SK-N-SH (cell line): ENCODE data around the gene C4BPB.

Experiments
- ELF1 ChIP-seq: IDR thresholded peaks from 2 replicates; pipeline ENCODE4 v1.4.0; 2012
- RAD21 ChIP-seq: IDR thresholded peaks from 2 replicates; pipeline ENCODE4 v1.6.1; 2012; ENCODE audit warnings: mild to moderate bottlenecking, low read length
- SMC3 ChIP-seq: IDR thresholded peaks from 2 replicates; pipeline ENCODE4 v1.6.1; 2012; ENCODE audit warnings: low read depth, low read length, improper control_type of control experiment
- TF ChIP-seq, protein P1 (sequence below): fragments of 200-600 bp; sonication (generic); IDR thresholded peaks from 2 replicates; pipeline ENCODE4 v1.6.1; 2017; ENCODE audit warnings: antibody characterized with exemption, mild to moderate bottlenecking, moderate library complexity

DNA sequence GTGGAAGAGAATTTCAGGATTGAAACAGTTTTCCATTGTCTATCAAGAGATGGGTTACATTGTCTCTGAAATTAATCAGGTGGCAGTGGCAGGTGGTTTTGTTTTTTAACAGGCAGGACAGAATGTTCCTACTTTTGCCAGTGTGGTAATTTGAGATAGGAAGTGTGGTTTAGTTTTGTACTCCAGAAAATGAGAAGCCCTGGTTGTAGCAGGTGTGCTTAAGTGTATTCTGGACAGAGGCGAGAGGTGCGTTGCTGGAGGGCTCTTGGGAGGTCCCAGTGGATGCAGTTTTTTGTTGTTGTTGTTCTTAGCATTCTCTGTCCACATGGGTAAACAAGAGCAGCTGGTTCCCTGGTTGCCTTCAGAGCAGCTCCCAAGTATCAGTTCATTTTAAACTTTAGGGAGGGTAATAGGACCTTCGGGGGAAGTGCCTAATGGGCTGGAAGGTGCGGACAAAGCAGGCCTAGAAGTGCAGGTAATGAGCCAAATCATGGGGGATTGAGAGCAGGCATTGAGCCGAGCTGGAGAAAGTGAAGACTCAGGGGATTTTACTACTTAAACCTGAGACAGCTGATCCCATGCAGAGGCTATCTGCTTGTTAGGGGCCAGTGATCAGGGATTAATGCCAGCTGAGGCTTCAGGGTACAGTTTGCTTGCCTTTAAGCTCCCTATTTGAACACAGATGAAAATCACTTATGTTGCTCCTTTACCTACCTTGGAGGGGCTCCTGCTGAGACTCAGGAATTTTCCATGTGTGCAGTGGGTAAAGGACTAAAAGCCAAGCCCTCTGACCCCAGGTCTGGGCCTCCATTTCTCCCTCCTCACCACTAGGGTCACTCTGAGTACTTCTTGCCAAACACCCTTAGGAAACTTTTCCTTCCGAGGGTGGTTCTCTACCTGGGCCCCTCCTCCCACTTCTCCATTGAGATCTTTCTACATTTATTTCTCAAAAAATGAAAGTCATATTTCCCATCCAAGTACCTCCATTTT lies 29.5 kb upstream of the C4BPB start:
- TF ChIP-seq, protein P1, sequence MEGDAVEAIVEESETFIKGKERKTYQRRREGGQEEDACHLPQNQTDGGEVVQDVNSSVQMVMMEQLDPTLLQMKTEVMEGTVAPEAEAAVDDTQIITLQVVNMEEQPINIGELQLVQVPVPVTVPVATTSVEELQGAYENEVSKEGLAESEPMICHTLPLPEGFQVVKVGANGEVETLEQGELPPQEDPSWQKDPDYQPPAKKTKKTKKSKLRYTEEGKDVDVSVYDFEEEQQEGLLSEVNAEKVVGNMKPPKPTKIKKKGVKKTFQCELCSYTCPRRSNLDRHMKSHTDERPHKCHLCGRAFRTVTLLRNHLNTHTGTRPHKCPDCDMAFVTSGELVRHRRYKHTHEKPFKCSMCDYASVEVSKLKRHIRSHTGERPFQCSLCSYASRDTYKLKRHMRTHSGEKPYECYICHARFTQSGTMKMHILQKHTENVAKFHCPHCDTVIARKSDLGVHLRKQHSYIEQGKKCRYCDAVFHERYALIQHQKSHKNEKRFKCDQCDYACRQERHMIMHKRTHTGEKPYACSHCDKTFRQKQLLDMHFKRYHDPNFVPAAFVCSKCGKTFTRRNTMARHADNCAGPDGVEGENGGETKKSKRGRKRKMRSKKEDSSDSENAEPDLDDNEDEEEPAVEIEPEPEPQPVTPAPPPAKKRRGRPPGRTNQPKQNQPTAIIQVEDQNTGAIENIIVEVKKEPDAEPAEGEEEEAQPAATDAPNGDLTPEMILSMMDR: no peak
- TF ChIP-seq ELF1 (no peak), RAD21 (no peak), SMC3 (no peak)
